RWPE2 (cell line): ENCODE results near the gene SRL.

Source experiments
- ATAC-seq: fragments of 200-7000 bp; cut with Tn5 transposase; 3 replicates; pipeline ENCODE4 v1.9.1; 2021; ENCODE audit warnings: low read depth
- DNase-seq: peaks from one replicate; pipeline ENCODE4 v3.0.0-alpha.2; 2020; ENCODE audit warnings: low spot score
- H3K27ac ChIP-seq: fragments of 450-650 bp; 2 replicates; pipeline ENCODE4 v1.5.1; 2017; ENCODE audit warnings: mild to moderate bottlenecking; ENCODE audit not compliant: poor library complexity, severe bottlenecking
- H3K27me3 ChIP-seq: fragments of 250-450 bp; sonication (Bioruptor Pico); 2 replicates; pipeline ENCODE4 v1.5.1; 2021; ENCODE audit warnings: mild to moderate bottlenecking, moderate library complexity; ENCODE audit not compliant: insufficient read depth, poor library complexity, severe bottlenecking
- H3K36me3 ChIP-seq: fragments of 250-450 bp; sonication (Bioruptor Pico); 2 replicates; pipeline ENCODE4 v1.5.1; 2020; ENCODE audit warnings: low read depth, mild to moderate bottlenecking, moderate library complexity
- H3K4me1 ChIP-seq: fragments of 250-450 bp; sonication (Bioruptor Pico); 2 replicates; pipeline ENCODE4 v1.5.1; 2021; ENCODE audit warnings: mild to moderate bottlenecking, moderate library complexity; ENCODE audit not compliant: insufficient read depth, poor library complexity, severe bottlenecking
- H3K4me3 ChIP-seq: fragments of 250-450 bp; sonication (Bioruptor Pico); 2 replicates; pipeline ENCODE4 v1.5.1; 2021; ENCODE audit warnings: mild to moderate bottlenecking, moderate library complexity; ENCODE audit not compliant: severe bottlenecking
- H3K9me3 ChIP-seq: fragments of 250-450 bp; sonication (Bioruptor Pico); 2 replicates; pipeline ENCODE4 v1.5.1; 2021; ENCODE audit warnings: mild to moderate bottlenecking, moderate library complexity; ENCODE audit not compliant: severe bottlenecking
- TF ChIP-seq, protein P1 (sequence below): fragments of 450-650 bp; IDR thresholded peaks from one replicate; pipeline ENCODE4 v1.5.1; 2017; ENCODE audit warnings: mild to moderate bottlenecking, moderate library complexity; ENCODE audit not compliant: poor library complexity, severe bottlenecking

SRL gene

GRCh38 chr16:4142268-4142667 is 99.6 kb downstream of the SRL start:
- no peak for DNase-seq

DNA sequence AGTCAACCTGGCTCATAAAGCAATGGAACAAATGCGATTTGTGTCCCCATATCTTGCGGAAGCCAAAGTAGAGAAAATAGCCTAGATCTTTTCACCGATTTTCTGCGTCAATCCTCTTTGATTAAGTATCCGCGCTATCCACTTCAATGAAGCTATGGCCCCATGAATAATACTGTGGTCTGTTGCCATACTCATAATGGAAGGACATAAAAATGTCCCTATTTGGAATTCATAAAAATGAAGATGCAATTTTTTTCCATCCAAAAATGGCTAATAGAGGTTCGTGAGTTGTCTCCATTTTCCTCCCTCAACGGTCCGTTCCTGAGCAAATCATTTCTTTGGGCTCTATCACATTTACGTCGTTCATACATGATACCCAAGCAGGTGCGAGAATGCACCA is 100.3 kb downstream of the SRL start:
- Histone ChIP-seq H3K9me3 (peaks cover 4% of the 10 kb centered on the region), H3K36me3 (no peaks in the 10 kb centered on the region), H3K4me3 (no peak overlapping the region), H3K4me1 (peaks cover 18% of the 10 kb centered on the region), H3K27me3 (no peaks in the 10 kb centered on the region), H3K27ac (peak overlapping the region; percentile 69)
- no peak for DNase-seq
- no peak for ATAC-seq
- TF ChIP-seq, protein P1, sequence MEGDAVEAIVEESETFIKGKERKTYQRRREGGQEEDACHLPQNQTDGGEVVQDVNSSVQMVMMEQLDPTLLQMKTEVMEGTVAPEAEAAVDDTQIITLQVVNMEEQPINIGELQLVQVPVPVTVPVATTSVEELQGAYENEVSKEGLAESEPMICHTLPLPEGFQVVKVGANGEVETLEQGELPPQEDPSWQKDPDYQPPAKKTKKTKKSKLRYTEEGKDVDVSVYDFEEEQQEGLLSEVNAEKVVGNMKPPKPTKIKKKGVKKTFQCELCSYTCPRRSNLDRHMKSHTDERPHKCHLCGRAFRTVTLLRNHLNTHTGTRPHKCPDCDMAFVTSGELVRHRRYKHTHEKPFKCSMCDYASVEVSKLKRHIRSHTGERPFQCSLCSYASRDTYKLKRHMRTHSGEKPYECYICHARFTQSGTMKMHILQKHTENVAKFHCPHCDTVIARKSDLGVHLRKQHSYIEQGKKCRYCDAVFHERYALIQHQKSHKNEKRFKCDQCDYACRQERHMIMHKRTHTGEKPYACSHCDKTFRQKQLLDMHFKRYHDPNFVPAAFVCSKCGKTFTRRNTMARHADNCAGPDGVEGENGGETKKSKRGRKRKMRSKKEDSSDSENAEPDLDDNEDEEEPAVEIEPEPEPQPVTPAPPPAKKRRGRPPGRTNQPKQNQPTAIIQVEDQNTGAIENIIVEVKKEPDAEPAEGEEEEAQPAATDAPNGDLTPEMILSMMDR: no peak

More at GRCh38 chr16:4142268-4142667, 99.6 kb downstream of the SRL start:
- no peak for ATAC-seq
- Histone ChIP-seq H3K4me1 (peaks cover 11% of the 10 kb centered on the region), H3K27ac (no peak overlapping the region), H3K9me3 (peaks cover 4% of the 10 kb centered on the region), H3K27me3 (no peaks in the 10 kb centered on the region), H3K36me3 (no peaks in the 10 kb centered on the region), H3K4me3 (no peak overlapping the region)
- TF ChIP-seq, protein P1: no peak

DNA sequence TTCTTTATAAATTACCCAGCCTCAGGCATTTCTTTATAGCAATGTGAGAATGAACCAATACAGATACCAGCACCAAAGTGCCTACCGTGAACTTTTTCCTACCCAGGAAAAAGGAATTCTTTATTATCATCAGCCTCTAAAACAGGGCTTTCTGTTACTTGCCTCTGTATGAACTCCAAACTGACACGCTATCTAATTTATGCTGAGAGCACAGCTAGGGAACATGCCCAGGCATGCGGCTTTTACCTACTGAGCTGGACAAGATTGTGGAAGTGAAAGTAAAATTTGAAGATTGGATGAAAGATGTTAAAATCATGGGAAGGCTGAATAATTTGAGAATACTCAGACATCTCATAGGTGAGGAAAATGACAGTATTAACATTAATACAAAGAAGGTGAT is 101.2 kb downstream of the SRL start:
- DNase-seq: no peak
- H3K27me3 ChIP-seq: no peaks in the 10 kb centered on the region
- peak; percentile 71 for ATAC-seq
- H3K36me3 ChIP-seq: no peaks in the 10 kb centered on the region
- H3K4me1 ChIP-seq: peaks cover 27% of the 10 kb centered on the region
- H3K4me3 ChIP-seq: no peak overlapping the region
- H3K27ac ChIP-seq: peak overlapping the region; percentile 69
- peaks cover 4% of the 10 kb centered on the region for H3K9me3 ChIP-seq
- TF ChIP-seq, protein P1: no peak

- no peak for DNase-seq
- Histone ChIP-seq H3K4me1 (peaks cover 27% of the 10 kb centered on the region), H3K9me3 (peaks cover 4% of the 10 kb centered on the region), H3K36me3 (no peaks in the 10 kb centered on the region), H3K27me3 (no peaks in the 10 kb centered on the region), H3K27ac (peak overlapping the region; percentile 69), H3K4me3 (no peak overlapping the region)
- TF ChIP-seq, protein P1: no peak
- ATAC-seq: no peak
Observed at GRCh38 chr16:4139968-4140367, 101.9 kb downstream of the SRL start.
